Karpas-422 (cell line): ENCODE results near the gene RING1. TPM values are rescaled to one million over a fixed set of nuclear protein-coding genes. Genes with fewer than 3 reads are reported as not detected.
A peak's percentile ranks its signal among the peaks of the same experiment; 100 is the strongest.

Experiments
- DNase-seq: peaks from one replicate; pipeline ENCODE4 v3.0.0-alpha.2; 2015
- H2AFZ ChIP-seq: fragments of 200-600 bp; sonication (generic); 2 replicates; pipeline ENCODE4 v1.6.1; 2014; ENCODE audit warnings: antibody characterized with exemption, low read length, mixed read lengths
- H3K27ac ChIP-seq: fragments of 200-600 bp; sonication (generic); 2 replicates; pipeline ENCODE4 v1.5.1; 2014; ENCODE audit warnings: mild to moderate bottlenecking, low read length, moderate library complexity
- H3K27me3 ChIP-seq: fragments of 200-600 bp; sonication (generic); 2 replicates; pipeline ENCODE4 v1.6.1; 2014; ENCODE audit warnings: low read length, mixed read lengths
- H3K36me3 ChIP-seq: fragments of 200-600 bp; sonication (generic); 2 replicates; pipeline ENCODE4 v1.6.1; 2014; ENCODE audit warnings: low read length, mixed read lengths; ENCODE audit not compliant: insufficient read depth
- H3K4me1 ChIP-seq: fragments of 200-600 bp; sonication (generic); 2 replicates; pipeline ENCODE4 v1.6.1; 2014; ENCODE audit warnings: mild to moderate bottlenecking, low read length, mixed read lengths
- H3K4me2 ChIP-seq: fragments of 200-600 bp; sonication (generic); 2 replicates; pipeline ENCODE4 v1.6.1; 2014; ENCODE audit warnings: low read length, low read depth, mild to moderate bottlenecking; ENCODE audit not compliant: poor library complexity, severe bottlenecking
- H3K4me3 ChIP-seq: fragments of 200-600 bp; sonication (generic); 2 replicates; pipeline ENCODE4 v1.5.1; 2014; ENCODE audit warnings: mild to moderate bottlenecking, antibody characterized with exemption, low read length, mixed read lengths
- H3K79me2 ChIP-seq: fragments of 200-600 bp; sonication (generic); 2 replicates; pipeline ENCODE4 v1.6.1; 2014; ENCODE audit warnings: mild to moderate bottlenecking, low read length, mixed read lengths
- H3K9ac ChIP-seq: fragments of 200-600 bp; sonication (generic); 2 replicates; pipeline ENCODE4 v1.6.0; 2014; ENCODE audit warnings: low read length
- H3K9me2 ChIP-seq: fragments of 200-600 bp; sonication (generic), shearing (Covaris generic); replicated peaks from 2 replicates; pipeline ENCODE4 v1.6.0; 2014; ENCODE audit warnings: mild to moderate bottlenecking, low read length, moderate library complexity; ENCODE audit not compliant: insufficient read depth
- H3K9me3 ChIP-seq: fragments of 300-700, 200-600 bp; sonication (generic); 2 replicates; pipeline ENCODE4 v1.6.1; 2014; ENCODE audit warnings: low read length, mixed read lengths
- H4K20me1 ChIP-seq: fragments of 200-600 bp; sonication (generic); 2 replicates; pipeline ENCODE4 v1.6.1; 2014; ENCODE audit warnings: mild to moderate bottlenecking, antibody characterized with exemption, low read length, low read depth; ENCODE audit not compliant: insufficient read depth
- total RNA-seq: library from RNA; depleted of rRNA; stranded (reverse); fragments of >200 nt; shearing (Covaris generic); gene quantifications from 2 replicates; pipeline ENCODE4 v1.2.3, GENCODE V29; 2014; ENCODE audit warnings: low replicate concordance

The RING1 gene
- total RNA-seq, 1 experiment from 2014 or later, result 14.2 TPM

- Histone ChIP-seq H2AFZ (no peak overlapping the region), H3K79me2 (no peaks in the 10 kb centered on the region), H3K9me2 (no peaks in the 10 kb centered on the region), H3K4me3 (no peak overlapping the region), H3K4me2 (peak overlapping the region; percentile 47), H3K4me1 (peaks cover 17% of the 10 kb centered on the region), H3K36me3 (no peaks in the 10 kb centered on the region), H3K9me3 (no peaks in the 10 kb centered on the region), H3K9ac (no peak overlapping the region), H3K27me3 (no peaks in the 10 kb centered on the region), H3K27ac (no peak overlapping the region), H4K20me1 (no peaks in the 10 kb centered on the region)
- DNase-seq, result peak; percentile 83
Measured at GRCh38 chr6:33170176-33171015, 37.9 kb upstream of the RING1 start.

DNA sequence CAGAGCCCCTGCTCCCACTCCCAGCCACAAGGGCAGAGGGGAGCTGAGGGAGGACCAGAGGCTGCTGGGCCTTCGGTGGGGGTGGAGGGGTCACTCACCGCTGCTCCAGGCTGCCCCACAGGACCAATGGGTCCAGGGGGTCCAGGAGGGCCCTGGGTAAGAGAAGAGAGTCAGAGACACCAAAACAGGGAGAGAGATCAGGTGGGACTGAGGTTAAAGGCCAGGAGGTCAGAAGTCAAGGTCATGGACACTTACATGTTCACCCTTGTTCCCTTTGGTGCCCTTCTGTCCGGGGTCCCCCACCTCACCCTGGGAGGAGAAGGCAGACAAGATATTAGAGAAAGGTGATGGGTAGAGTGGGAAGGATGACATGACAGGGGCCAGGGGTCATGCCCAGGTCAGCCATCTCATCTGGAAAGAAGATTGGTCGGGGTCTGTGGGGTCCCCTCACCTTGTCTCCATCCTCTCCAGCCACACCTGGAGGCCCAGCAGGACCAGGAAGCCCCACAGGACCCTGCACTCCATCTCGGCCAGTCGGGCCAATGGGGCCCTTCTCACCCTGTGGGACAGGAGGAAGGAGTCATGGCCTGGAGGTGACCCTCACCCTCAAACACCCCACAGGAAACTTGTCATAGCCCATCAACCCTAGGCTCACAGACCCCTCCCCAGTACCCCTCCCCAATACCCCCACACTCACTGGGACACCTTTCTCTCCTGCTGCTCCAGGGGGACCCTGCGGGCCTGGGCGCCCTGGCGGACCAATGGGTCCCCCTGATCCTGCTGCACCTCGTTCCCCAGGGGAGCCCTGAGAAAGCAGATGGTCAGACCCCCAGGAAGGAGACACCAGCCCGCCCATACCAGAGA, 37.1 kb upstream of the RING1 start:
- Histone ChIP-seq H3K27me3 (no peaks in the 10 kb centered on the region), H3K9ac (no peak overlapping the region), H2AFZ (no peak overlapping the region), H3K4me1 (peaks cover 17% of the 10 kb centered on the region), H3K9me3 (no peaks in the 10 kb centered on the region), H3K9me2 (no peaks in the 10 kb centered on the region), H3K27ac (no peak overlapping the region), H3K4me2 (no peak overlapping the region), H4K20me1 (no peaks in the 10 kb centered on the region), H3K79me2 (no peaks in the 10 kb centered on the region), H3K36me3 (no peaks in the 10 kb centered on the region), H3K4me3 (no peak overlapping the region)
- DNase-seq, result no peak

DNA sequence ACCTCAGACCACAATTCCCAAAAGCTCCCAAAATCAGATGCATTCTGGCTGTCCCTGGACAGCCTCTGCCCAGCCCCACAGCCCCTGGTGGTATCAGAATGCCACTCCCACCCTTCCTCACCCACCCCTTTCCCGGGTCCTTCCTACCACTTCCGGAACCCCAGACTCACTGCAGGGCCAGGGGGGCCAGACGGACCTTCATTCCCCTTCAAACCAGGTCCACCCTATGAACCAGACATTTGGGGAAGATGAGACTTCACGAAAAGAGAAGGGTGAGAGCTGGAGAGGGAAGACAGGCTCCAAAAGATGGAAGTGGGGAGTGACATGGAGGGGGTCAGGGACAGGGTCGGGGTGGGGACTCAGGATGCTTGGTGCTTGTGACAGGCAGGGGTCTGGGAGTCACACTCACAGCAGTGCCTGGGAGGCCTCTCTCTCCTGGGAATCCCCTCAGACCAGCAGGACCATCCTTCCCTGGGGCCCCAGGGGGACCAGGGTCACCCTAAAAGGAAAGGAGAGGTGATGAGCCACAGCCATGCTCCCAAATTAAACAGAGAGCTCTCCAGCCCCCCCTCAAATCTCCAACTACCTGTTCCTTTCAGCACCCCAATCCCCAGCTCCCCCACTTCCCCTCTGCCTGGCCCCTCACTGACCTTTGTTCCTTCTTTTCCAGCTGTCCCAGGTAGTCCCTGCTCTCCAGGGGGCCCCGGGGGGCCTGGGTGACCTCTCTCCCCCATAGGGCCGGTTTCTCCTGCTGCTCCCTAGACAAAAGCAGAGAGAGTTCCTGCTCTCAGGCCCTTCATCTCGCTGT, 36.2 kb upstream of the RING1 start:
- Histone ChIP-seq H3K9me2 (no peaks in the 10 kb centered on the region), H3K4me2 (no peak overlapping the region), H2AFZ (no peak overlapping the region), H3K79me2 (no peaks in the 10 kb centered on the region), H3K36me3 (no peaks in the 10 kb centered on the region), H3K27ac (no peak overlapping the region), H3K9ac (no peak overlapping the region), H3K9me3 (no peaks in the 10 kb centered on the region), H3K4me3 (no peak overlapping the region), H3K4me1 (peaks cover 17% of the 10 kb centered on the region), H4K20me1 (no peaks in the 10 kb centered on the region), H3K27me3 (no peaks in the 10 kb centered on the region)
- no peak for DNase-seq

DNA sequence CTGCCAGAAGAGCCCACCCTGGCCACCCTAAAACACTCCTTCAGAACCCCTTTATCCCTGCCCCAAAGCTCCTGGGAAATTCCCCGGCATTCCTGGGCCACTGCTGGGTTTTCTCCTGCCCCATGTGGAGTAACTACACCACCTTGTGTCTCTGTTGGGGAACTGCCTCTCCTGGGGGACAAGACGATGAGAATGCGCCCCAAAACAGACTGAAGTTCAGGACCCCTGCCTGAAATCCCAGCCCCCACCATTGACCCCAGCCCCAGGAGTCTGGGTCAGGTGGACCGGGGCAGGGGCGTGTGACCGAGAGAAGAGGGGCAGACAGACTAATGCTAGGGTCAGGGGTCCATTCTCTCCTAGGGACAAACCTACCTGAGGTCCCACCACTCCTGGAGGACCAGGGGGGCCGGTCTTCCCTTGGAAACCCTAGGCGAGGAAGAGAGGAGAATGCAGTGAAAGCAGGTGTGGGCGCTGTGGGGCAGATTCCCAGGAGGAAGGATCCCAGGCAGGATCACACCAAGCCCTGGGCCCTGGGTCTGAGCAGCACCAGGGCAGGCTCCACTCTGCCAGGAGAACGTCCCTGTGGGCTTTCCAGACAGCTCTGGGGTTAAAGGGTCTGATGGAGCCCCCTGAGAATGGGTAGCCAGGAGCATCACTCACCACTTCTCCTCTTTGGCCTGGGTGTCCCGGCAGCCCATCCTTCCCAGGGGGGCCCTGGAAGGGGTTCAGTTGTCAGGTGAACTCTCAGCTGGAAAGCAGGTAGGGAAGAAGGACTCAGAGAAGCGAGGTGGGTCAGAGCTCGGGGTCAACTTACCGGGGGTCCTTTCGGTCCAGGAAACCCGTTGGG, 35.4 kb upstream of the RING1 start:
- Histone ChIP-seq H3K27me3 (no peaks in the 10 kb centered on the region), H3K27ac (no peak overlapping the region), H3K4me3 (no peak overlapping the region), H3K9ac (no peak overlapping the region), H3K4me1 (peaks cover 17% of the 10 kb centered on the region), H3K36me3 (no peaks in the 10 kb centered on the region), H2AFZ (no peak overlapping the region), H3K9me2 (no peaks in the 10 kb centered on the region), H3K79me2 (no peaks in the 10 kb centered on the region), H3K4me2 (no peak overlapping the region), H4K20me1 (no peaks in the 10 kb centered on the region), H3K9me3 (no peaks in the 10 kb centered on the region)
- DNase-seq, result peak; percentile 67

GRCh38 chr6:33173535-33174180, 34.6 kb upstream of the RING1 start:
- Histone ChIP-seq H3K36me3 (no peaks in the 10 kb centered on the region), H3K27ac (no peak overlapping the region), H2AFZ (no peak overlapping the region), H3K9me2 (no peaks in the 10 kb centered on the region), H3K9ac (no peak overlapping the region), H4K20me1 (no peaks in the 10 kb centered on the region), H3K4me2 (no peak overlapping the region), H3K4me3 (no peak overlapping the region), H3K79me2 (no peaks in the 10 kb centered on the region), H3K9me3 (no peaks in the 10 kb centered on the region), H3K27me3 (no peaks in the 10 kb centered on the region), H3K4me1 (peaks cover 17% of the 10 kb centered on the region)
- DNase-seq, result no peak

DNA sequence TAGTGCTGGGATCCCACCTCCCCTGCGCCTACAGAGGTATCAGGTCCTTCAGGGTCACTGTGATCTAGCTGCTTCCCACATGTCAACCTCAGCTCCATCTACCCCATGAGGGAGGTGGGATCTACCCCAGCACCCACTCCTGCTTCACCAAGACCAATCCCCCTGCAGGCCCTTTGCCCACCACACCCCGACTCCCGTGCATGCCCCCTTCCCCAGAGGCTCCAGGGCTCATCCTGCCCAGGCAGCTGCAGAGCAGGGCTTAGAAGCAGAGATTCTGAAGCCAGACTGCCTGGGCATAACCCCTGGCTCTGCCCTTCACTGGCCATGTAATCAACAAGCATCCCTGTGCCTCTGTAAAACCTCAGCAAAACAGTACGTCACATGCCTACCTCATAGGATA, 33.5 kb upstream of the RING1 start:
- Histone ChIP-seq H4K20me1 (no peaks in the 10 kb centered on the region), H3K9ac (no peak overlapping the region), H2AFZ (no peak overlapping the region), H3K36me3 (no peaks in the 10 kb centered on the region), H3K4me3 (no peak overlapping the region), H3K9me2 (no peaks in the 10 kb centered on the region), H3K9me3 (no peaks in the 10 kb centered on the region), H3K27me3 (no peaks in the 10 kb centered on the region), H3K27ac (no peak overlapping the region), H3K4me1 (peaks cover 13% of the 10 kb centered on the region), H3K79me2 (no peaks in the 10 kb centered on the region), H3K4me2 (no peak overlapping the region)
- DNase-seq, result no peak

DNA sequence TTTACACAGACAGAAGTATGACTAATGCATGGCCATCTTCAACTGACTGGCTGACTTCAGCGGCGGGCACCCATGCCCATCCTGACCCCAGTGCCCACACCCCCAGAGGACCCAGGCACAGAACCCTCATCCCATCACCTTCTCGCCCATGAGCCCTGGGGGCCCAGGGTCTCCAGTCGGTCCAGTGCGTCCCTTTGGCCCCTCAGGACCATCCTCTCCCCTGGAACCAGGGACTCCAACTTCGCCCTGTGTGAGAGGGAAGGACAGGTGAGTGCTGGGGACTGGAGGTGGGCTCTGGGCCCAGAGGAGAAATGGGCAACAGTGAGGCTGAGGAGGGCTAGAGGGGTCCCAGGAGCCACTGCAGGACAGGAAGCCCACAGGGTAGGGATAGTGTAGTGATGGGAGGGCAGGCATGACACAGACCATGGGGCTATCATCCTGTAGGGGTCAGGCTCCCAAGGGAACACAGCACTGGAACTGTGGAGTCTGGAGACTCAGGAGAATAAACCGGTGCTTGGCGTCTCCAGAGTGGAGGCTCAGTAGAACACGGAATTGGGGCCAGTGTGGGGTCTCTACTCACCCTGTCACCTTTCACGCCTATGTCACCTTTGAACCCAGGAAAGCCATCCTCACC, 32.7 kb upstream of the RING1 start:
- no peaks in the 10 kb centered on the region for H3K36me3 ChIP-seq
- H3K9me2 ChIP-seq, result no peaks in the 10 kb centered on the region
- no peak overlapping the region for H3K27ac ChIP-seq
- no peaks in the 10 kb centered on the region for H3K27me3 ChIP-seq
- no peak overlapping the region for H3K4me2 ChIP-seq
- H3K9ac ChIP-seq, result no peak overlapping the region
- H3K4me1 ChIP-seq, result peaks cover 5% of the 10 kb centered on the region
- no peak overlapping the region for H3K4me3 ChIP-seq
- no peaks in the 10 kb centered on the region for H4K20me1 ChIP-seq
- DNase-seq, result no peak
- no peak overlapping the region for H2AFZ ChIP-seq
- no peaks in the 10 kb centered on the region for H3K79me2 ChIP-seq
- H3K9me3 ChIP-seq, result no peaks in the 10 kb centered on the region
